ENCODE measurements around the gene SMYD2. TPM values are rescaled to one million over a fixed set of nuclear protein-coding genes. Genes with fewer than 3 reads are reported as not detected.

The SMYD2 gene
- total and polyA plus RNA-seq, 2 of the 8 experiments (the other 6 are each of a cell fraction or from before 2014, with no cell fraction given): 3.0 to 5.2 TPM

- TF ChIP-seq CHD7 (IDR thresholded peaks at IDR 0.05; ENCODE audit: insufficient replicate concordance, low read length) (no peak), MAX (IDR thresholded peaks at IDR 0.05) (no peak), SRF (IDR thresholded peaks at IDR 0.05; ENCODE audit: low read depth, low read length) (no peak)
Observed at GRCh38 chr1:214306269-214306668, 25.3 kb downstream of the SMYD2 start (continued).

Data from H1 (cell line).